Lower leg skin (tissue), 4 donors: Measurements from ENCODE around the gene BRD3. TPM values are rescaled to one million over a fixed set of nuclear protein-coding genes. Genes with fewer than 3 reads are reported as not detected.

Experiments used
- DNase-seq, 2 donors: peaks; one replicate each; pipeline ENCODE4 v3.0.0-alpha.2; 2019; ENCODE audit warnings: low spot score in 2 of 2
- H3K4me3 ChIP-seq: fragments of 200-600 bp; sonication (generic); 2 replicates; pipeline ENCODE4 v1.5.1; 2017; ENCODE audit warnings: mild to moderate bottlenecking, low read depth; ENCODE audit not compliant: poor library complexity, severe bottlenecking
- POLR2A ChIP-seq, 2 donors: fragments of 450-650 bp; IDR thresholded peaks; one replicate each; pipeline ENCODE4 v1.6.1; 2016 to 2017; ENCODE audit warnings: antibody characterized with exemption in 2 of 2, mild to moderate bottlenecking in 1 of 2, moderate library complexity in 1 of 2
- WGBS, 2 donors: methylation state at CpG; one replicate each; pipeline ENCODE4 v1.1.5; 2018; 5-methylcytosine and 5-hydroxymethylcytosine counted together
- intact Hi-C: fragments of 100-400 bp; cut with DNase I; formaldehyde crosslinking; loops from one replicate; pipeline ENCODE4 v1.15.0; 2023; ENCODE audit warnings: low total_unique reads
- total RNA-seq, 4 donors: library from RNA; depleted of rRNA; stranded (reverse); fragments of >200 nt; gene quantifications; one replicate each; pipeline ENCODE4 v1.1.0, GENCODE V29; 2016
- TF ChIP-seq, protein P1 (sequence below), 3 donors: fragments of 450-650 bp; IDR thresholded peaks; one replicate each; pipeline ENCODE4 v1.5.1; 2016; ENCODE audit warnings: antibody characterized with exemption in 3 of 3, mild to moderate bottlenecking in 3 of 3, moderate library complexity in 2 of 3

The BRD3 gene
- total RNA-seq, 4 donors from 2014 or later: 18.5 to 59.9 (median 26.7) TPM

DNA sequence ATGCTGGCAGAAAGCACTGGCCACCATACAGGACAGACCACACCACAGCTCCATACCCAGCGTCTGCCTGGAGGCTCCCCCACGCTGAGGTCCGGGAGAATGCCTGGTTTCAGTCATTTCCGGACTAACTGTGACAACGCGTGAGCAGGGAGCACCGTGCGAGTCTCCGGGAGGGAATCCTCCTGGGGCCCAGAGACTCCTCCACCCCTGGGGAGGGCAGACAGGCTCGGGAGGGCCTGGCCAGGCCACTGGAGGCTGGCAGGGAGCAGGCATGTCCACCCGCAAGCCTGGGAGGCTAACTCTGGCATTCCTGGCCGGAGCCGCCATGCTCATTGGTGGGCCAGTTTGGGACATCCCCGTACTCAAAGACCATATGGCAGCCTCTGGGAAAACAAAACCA, 36.0 kb downstream of the BRD3 start:
- intact Hi-C loops: loop anchor here (10.0 kb wide), 1 partner anchor 693 kb away; no protein-coding TSS in a partner anchor
- no peak overlapping the region for H3K4me3 ChIP-seq
- WGBS, 2 donors: 89 to 90% methylated on average over 13 to 14 of the region's 14 CpGs
- DNase-seq: no peak
- no peak for TF ChIP-seq POLR2A (IDR thresholded peaks at IDR 0.05)
- TF ChIP-seq, protein P1, sequence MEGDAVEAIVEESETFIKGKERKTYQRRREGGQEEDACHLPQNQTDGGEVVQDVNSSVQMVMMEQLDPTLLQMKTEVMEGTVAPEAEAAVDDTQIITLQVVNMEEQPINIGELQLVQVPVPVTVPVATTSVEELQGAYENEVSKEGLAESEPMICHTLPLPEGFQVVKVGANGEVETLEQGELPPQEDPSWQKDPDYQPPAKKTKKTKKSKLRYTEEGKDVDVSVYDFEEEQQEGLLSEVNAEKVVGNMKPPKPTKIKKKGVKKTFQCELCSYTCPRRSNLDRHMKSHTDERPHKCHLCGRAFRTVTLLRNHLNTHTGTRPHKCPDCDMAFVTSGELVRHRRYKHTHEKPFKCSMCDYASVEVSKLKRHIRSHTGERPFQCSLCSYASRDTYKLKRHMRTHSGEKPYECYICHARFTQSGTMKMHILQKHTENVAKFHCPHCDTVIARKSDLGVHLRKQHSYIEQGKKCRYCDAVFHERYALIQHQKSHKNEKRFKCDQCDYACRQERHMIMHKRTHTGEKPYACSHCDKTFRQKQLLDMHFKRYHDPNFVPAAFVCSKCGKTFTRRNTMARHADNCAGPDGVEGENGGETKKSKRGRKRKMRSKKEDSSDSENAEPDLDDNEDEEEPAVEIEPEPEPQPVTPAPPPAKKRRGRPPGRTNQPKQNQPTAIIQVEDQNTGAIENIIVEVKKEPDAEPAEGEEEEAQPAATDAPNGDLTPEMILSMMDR (IDR thresholded peaks at IDR 0.05): no peak

DNA sequence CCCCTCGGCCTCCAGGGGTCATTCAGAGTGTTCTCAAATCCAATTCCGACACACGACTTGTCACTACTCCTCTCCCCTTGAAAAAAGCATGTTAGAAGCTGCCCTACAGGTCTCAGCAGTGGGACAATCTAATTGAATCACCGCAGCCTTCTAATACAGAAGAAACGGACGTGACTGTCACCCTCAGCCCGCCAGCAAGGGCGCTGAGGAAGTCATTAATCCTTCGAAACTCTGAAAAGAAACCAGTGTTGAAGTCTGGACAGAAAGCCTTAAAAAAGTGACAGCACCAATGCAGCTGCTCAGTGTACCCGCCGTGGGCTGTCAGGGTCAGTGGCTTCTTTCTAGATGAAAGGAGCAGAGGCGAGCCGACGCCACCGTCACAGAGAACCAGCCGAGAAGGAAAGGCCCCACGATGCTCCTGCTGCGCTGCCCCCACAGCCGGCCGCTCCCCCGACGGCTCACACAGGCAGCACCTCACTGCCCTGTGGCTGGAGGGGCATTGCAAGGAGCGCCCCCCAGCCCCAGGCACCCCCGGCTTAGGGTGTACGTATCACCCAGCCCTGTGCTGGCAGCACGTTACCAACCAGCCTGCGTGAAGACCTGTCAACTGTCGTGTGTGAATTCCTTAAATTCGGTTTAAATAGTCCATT, 36.9 kb downstream of the BRD3 start:
- intact Hi-C loops: loop anchor here (10.0 kb wide), 1 partner anchor 694 kb away; no protein-coding TSS in a partner anchor
- DNase-seq: no peak
- no peak overlapping the region for H3K4me3 ChIP-seq
- TF ChIP-seq, protein P1 (IDR thresholded peaks at IDR 0.05): no peak
- no peak for TF ChIP-seq POLR2A (IDR thresholded peaks at IDR 0.05)
- WGBS, 2 donors: 85 to 88% methylated on average over 29 of the region's 29 CpGs

DNA sequence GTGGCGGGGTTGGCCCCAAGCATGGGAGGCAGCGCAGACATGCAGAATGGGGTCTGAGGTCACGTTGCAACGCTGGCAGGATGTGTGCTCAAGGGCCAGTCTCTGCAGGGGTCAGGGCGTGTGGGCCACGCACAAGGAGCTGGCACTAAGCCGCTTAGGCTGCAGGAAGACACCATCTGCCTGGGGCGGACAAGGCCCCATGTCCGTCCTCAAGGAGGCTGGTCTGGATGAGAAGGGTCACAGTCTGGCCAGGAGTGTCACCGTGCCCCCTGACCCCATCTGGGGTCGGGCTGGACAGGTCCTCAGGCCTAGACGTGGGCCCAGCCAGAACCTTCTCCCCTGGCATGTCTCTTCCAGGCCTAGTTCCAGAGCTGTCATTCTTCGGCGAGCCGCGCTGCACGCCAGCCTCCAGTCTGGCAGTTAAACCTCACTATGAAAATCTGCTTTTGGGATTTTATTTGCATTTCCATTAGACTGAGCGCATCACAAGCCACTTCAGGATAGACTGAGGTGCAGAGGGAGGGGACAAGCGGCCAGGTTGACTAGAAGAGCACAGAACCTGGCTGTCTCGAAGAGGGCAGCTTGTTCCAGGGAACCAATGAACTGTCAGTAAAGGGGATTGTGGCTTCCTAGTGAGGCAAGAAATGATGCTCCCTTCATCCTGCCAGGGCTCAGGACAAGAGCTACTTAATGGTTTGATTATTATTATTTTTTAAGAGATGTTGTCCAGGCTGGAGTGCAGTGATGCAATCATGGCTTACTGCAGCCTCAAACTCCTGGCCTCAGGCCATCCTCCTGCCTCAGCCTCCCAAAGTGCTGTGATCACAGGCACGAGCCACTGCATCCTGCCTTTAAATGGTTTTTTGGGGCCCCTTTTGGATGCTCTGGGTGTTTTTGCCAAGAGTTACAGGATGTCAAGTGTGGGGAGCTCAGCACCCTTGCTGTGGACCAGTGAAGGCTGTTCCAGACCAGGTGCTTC, 38.3 kb downstream of the BRD3 start:
- TF ChIP-seq, protein P1 (IDR thresholded peaks at IDR 0.05): no peak
- TF ChIP-seq POLR2A (IDR thresholded peaks at IDR 0.05): no peak
- intact Hi-C loops: loop anchor here (10.0 kb wide), 1 partner anchor 695 kb away; no protein-coding TSS in a partner anchor
- DNase-seq: no peak
- 88 to 91% methylated on average over 20 to 21 of the region's 21 CpGs for WGBS, 2 donors
- H3K4me3 ChIP-seq: no peak overlapping the region

DNA sequence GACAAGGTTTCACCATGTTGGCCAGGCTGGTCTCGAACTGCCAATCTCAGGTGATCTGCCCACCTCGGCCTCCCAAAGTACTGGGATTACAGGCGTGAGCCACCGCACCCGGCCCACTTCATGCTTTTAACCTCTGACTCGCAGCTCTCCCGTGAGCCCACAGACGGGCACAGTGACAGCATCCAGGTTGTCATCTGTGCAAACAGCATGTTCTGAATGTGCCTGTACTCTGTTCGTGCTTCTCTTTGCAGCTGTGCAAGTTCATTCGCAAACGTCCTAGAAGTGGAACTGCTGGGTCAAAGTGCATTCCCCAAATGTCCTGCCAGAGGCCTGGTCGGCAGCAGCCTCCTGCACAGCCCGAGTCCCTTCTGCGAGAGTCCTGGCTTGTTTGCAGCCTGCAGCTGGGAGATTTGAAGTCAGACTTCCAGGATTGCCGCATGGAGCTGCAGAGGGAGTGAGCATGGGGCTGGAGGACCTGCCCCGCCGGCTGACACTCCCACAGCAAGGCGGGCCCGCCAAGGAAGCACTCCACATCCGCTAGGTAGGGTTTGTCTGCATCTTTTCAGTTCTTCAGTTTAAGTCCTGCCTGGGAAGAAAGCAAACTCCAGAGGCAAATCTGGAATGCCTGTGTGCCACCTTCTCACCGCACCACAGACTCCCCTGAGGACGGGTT, 39.1 kb downstream of the BRD3 start:
- DNase-seq: no peak
- 77 to 85% methylated on average over 20 to 21 of the region's 22 CpGs for WGBS, 2 donors
- no peak overlapping the region for H3K4me3 ChIP-seq
- intact Hi-C loops: no loop called here
- TF ChIP-seq, protein P1 (IDR thresholded peaks at IDR 0.05): no peak
- TF ChIP-seq POLR2A (IDR thresholded peaks at IDR 0.05): no peak

DNA sequence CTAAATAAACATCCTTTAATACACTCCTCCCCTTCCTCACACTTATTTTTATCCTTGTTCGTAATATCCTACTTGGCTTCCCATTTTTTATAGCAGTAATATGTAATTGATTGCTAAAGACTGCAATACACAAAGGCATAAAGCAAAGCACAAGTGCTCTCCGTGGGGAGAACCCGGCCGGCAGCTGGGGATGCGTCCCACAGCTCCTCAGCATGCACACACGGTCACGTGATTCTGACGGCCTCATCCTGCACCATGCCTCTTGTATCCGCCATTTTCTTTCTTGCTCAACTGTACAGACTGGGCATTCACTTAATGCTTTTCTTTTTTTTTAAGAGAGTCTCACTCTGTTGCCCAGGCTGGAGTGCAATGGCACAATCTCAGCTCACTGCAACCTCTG, 39.8 kb downstream of the BRD3 start:
- H3K4me3 ChIP-seq: no peak overlapping the region
- 93 to 94% methylated on average over 9 of the region's 9 CpGs for WGBS, 2 donors
- no peak for TF ChIP-seq POLR2A (IDR thresholded peaks at IDR 0.05)
- TF ChIP-seq, protein P1 (IDR thresholded peaks at IDR 0.05): no peak
- intact Hi-C loops: no loop called here
- no peak for DNase-seq
